Measurements from ENCODE around the gene KPNA1. TPM values are rescaled to one million over a fixed set of nuclear protein-coding genes. Genes with fewer than 3 reads are reported as not detected.
A peak's percentile ranks its signal among the peaks of the same experiment; 100 is the strongest.

The KPNA1 gene
- 42.8 TPM for polyA plus RNA-seq (2012; ENCODE audit: insufficient read depth, insufficient read length, low read depth)

- peak; percentile 93 for DNase-seq
- no peaks in the 10 kb centered on the region for H3K36me3 ChIP-seq
- H3K4me3 ChIP-seq (ENCODE audit: low read depth, low read length), result peak within 1 kb of the TSS; percentile 70
- H3K4me1 ChIP-seq, result peaks cover 15% of the 10 kb centered on the region
- TF ChIP-seq CTCF (IDR thresholded peaks at IDR 0.05; ENCODE audit: low read depth, low read length), result no peak
- H3K27me3 ChIP-seq, result no peaks in the 10 kb centered on the region
- no peaks in the 10 kb centered on the region for H3K9me3 ChIP-seq
Observed at GRCh38 chr3:122514123-122515019, at the start of gene KPNA1. Gene KPNA1, minus strand, starts transcription at chr3:122514939. Its CDS starts 18,374 bp downstream, at chr3:122496565.

- peak within 1 kb of the TSS; percentile 78 for H3K4me3 ChIP-seq (ENCODE audit: low read depth, low read length)
- no peaks in the 10 kb centered on the region for H3K36me3 ChIP-seq
- DNase-seq, result peak; percentile 78
- H3K27me3 ChIP-seq, result no peaks in the 10 kb centered on the region
- H3K4me1 ChIP-seq, result no peaks in the 10 kb centered on the region
- TF ChIP-seq CTCF (IDR thresholded peaks at IDR 0.05; ENCODE audit: low read depth, low read length), result no peak
- H3K9me3 ChIP-seq, result no peaks in the 10 kb centered on the region
Observed at GRCh38 chr3:122564155-122564912, 49.6 kb upstream of the KPNA1 start, which contains the start of the genes DTX3L and PARP9. Gene DTX3L, plus strand, starts transcription at chr3:122564338. Its CDS starts 89 bp downstream, at chr3:122564427. Gene PARP9, minus strand, starts transcription at chr3:122564300. Its CDS starts 4,680 bp downstream, at chr3:122559620.

GRCh38 chr3:122563717-122564025 is 48.9 kb upstream of the KPNA1 start:
- Histone ChIP-seq H3K4me3 (ENCODE audit: low read depth, low read length) (peak overlapping the region; percentile 78), H3K27me3 (no peaks in the 10 kb centered on the region), H3K9me3 (no peaks in the 10 kb centered on the region), H3K36me3 (no peaks in the 10 kb centered on the region), H3K4me1 (no peaks in the 10 kb centered on the region)
- TF ChIP-seq CTCF (IDR thresholded peaks at IDR 0.05; ENCODE audit: low read depth, low read length), result no peak
- no peak for DNase-seq

GRCh38 chr3:122562923-122563716 is 48.4 kb upstream of the KPNA1 start:
- H3K4me1 ChIP-seq, result no peaks in the 10 kb centered on the region
- H3K27me3 ChIP-seq, result no peaks in the 10 kb centered on the region
- TF ChIP-seq CTCF (IDR thresholded peaks at IDR 0.05; ENCODE audit: low read depth, low read length), result no peak
- H3K4me3 ChIP-seq (ENCODE audit: low read depth, low read length), result peak overlapping the region; percentile 78; the same call in 1 of the 2 replicates
- no peaks in the 10 kb centered on the region for H3K9me3 ChIP-seq
- H3K36me3 ChIP-seq, result no peaks in the 10 kb centered on the region
- no peak for DNase-seq

- peak; percentile 41 for DNase-seq
- Histone ChIP-seq H3K4me1 (no peaks in the 10 kb centered on the region), H3K27me3 (no peaks in the 10 kb centered on the region), H3K36me3 (no peaks in the 10 kb centered on the region), H3K9me3 (no peaks in the 10 kb centered on the region), H3K4me3 (ENCODE audit: low read depth, low read length) (no peak overlapping the region)
- peak; percentile 71 for TF ChIP-seq CTCF (IDR thresholded peaks at IDR 0.05; ENCODE audit: low read depth, low read length)
Observed at GRCh38 chr3:122560680-122561079, 45.9 kb upstream of the KPNA1 start.

Measured in BE2C (cell line).